Inflammatory macrophage treated with lipopolysaccharide for 1 hour (primary cell): ENCODE measurements around the gene DIP2B.

Source experiments
- DNase-seq, 2 donors: peaks; one replicate each; pipeline ENCODE4 v3.0.0-alpha.2; 2020 to 2022

DIP2B gene

GRCh38 chr12:50778663-50779590, 274.1 kb downstream of the DIP2B start:
- no peak for DNase-seq

GRCh38 chr12:50780013-50780412, 275.2 kb downstream of the DIP2B start:
- no peak for DNase-seq

- no peak for DNase-seq
These were observed 279.7 kb downstream of the DIP2B start for GRCh38 chr12:50784501-50784900.

- DNase-seq, result no peak
These were observed 280.7 kb downstream of the DIP2B start for GRCh38 chr12:50785406-50786001.

GRCh38 chr12:50786498-50787231, 281.9 kb downstream of the DIP2B start:
- no peak for DNase-seq

GRCh38 chr12:50787618-50788017, 282.8 kb downstream of the DIP2B start:
- DNase-seq, result no peak

GRCh38 chr12:50788561-50788960, 283.8 kb downstream of the DIP2B start:
- DNase-seq, result no peak

GRCh38 chr12:50790081-50790480, 285.3 kb downstream of the DIP2B start:
- DNase-seq, result no peak
